Measurements from ENCODE around the gene TCAIM. TPM values are rescaled to one million over a fixed set of nuclear protein-coding genes. Genes with fewer than 3 reads are reported as not detected.

Gene TCAIM
- total RNA-seq, 1 experiment from 2014 or later: 18.3 TPM

GRCh38 chr3:44437800-44438199 is 99.2 kb downstream of the TCAIM start:
- Histone ChIP-seq H3K27me3 (no peaks in the 10 kb centered on the region), H3K4me1 (no peaks in the 10 kb centered on the region), H3K9me3 (replicated peaks) (no peaks in the 10 kb centered on the region), H3K27ac (no peak overlapping the region), H3K36me3 (peaks cover 4% of the 10 kb centered on the region), H3K4me3 (no peak overlapping the region)
- DNase-seq: no peak

- no peak overlapping the region for H3K27ac ChIP-seq
- no peaks in the 10 kb centered on the region for H3K27me3 ChIP-seq
- H3K36me3 ChIP-seq: peaks cover 10% of the 10 kb centered on the region
- no peaks in the 10 kb centered on the region for H3K4me1 ChIP-seq
- H3K9me3 ChIP-seq (replicated peaks): no peaks in the 10 kb centered on the region
- no peak overlapping the region for H3K4me3 ChIP-seq
- no peak for DNase-seq
Measured at GRCh38 chr3:44439499-44440295, 101.1 kb downstream of the TCAIM start.

- no peak for DNase-seq
- Histone ChIP-seq H3K9me3 (replicated peaks) (no peaks in the 10 kb centered on the region), H3K27me3 (no peaks in the 10 kb centered on the region), H3K27ac (no peak overlapping the region), H3K4me1 (no peaks in the 10 kb centered on the region), H3K36me3 (peaks cover 31% of the 10 kb centered on the region), H3K4me3 (no peak overlapping the region)
Measured at GRCh38 chr3:44442596-44443309, 104.2 kb downstream of the TCAIM start.

GRCh38 chr3:44444437-44444836 is 105.9 kb downstream of the TCAIM start:
- peaks cover 48% of the 10 kb centered on the region for H3K36me3 ChIP-seq

GRCh38 chr3:44444896-44445691 is 106.5 kb downstream of the TCAIM start:
- no peak for DNase-seq
- H3K4me1 ChIP-seq: no peaks in the 10 kb centered on the region
- H3K27me3 ChIP-seq: no peaks in the 10 kb centered on the region
- H3K4me3 ChIP-seq: no peak overlapping the region
- peaks cover 54% of the 10 kb centered on the region for H3K36me3 ChIP-seq
- no peak overlapping the region for H3K27ac ChIP-seq
- no peaks in the 10 kb centered on the region for H3K9me3 ChIP-seq (replicated peaks)

More at GRCh38 chr3:44444437-44444836, 105.9 kb downstream of the TCAIM start:
- no peaks in the 10 kb centered on the region for H3K27me3 ChIP-seq
- no peak overlapping the region for H3K27ac ChIP-seq
- DNase-seq: no peak
- no peak overlapping the region for H3K4me3 ChIP-seq
- H3K9me3 ChIP-seq (replicated peaks): no peaks in the 10 kb centered on the region
- no peaks in the 10 kb centered on the region for H3K4me1 ChIP-seq

GRCh38 chr3:44445786-44446185 is 107.2 kb downstream of the TCAIM start:
- no peaks in the 10 kb centered on the region for H3K27me3 ChIP-seq
- peaks cover 61% of the 10 kb centered on the region for H3K36me3 ChIP-seq
- H3K4me3 ChIP-seq: no peak overlapping the region
- no peaks in the 10 kb centered on the region for H3K9me3 ChIP-seq (replicated peaks)
- no peak for DNase-seq
- no peak overlapping the region for H3K27ac ChIP-seq
- H3K4me1 ChIP-seq: no peaks in the 10 kb centered on the region

- Histone ChIP-seq H3K4me3 (no peak overlapping the region), H3K27me3 (no peaks in the 10 kb centered on the region), H3K9me3 (replicated peaks) (no peaks in the 10 kb centered on the region), H3K27ac (no peak overlapping the region), H3K4me1 (no peaks in the 10 kb centered on the region), H3K36me3 (peaks cover 70% of the 10 kb centered on the region)
- no peak for DNase-seq
Measured at GRCh38 chr3:44446929-44447328, 108.4 kb downstream of the TCAIM start.

GRCh38 chr3:44451441-44451840 is 112.9 kb downstream of the TCAIM start:
- H3K4me1 ChIP-seq: no peaks in the 10 kb centered on the region
- H3K4me3 ChIP-seq: no peak overlapping the region
- H3K9me3 ChIP-seq (replicated peaks): no peaks in the 10 kb centered on the region
- H3K27me3 ChIP-seq: no peaks in the 10 kb centered on the region
- H3K27ac ChIP-seq: no peak overlapping the region
- no peak for DNase-seq
- H3K36me3 ChIP-seq: peaks cover 81% of the 10 kb centered on the region

- Histone ChIP-seq H3K4me3 (no peak overlapping the region), H3K4me1 (no peaks in the 10 kb centered on the region), H3K9me3 (replicated peaks) (no peaks in the 10 kb centered on the region), H3K27me3 (no peaks in the 10 kb centered on the region), H3K27ac (no peak overlapping the region), H3K36me3 (peaks cover 77% of the 10 kb centered on the region)
- DNase-seq: no peak
Measured at GRCh38 chr3:44454258-44454657, 115.7 kb downstream of the TCAIM start.

- no peaks in the 10 kb centered on the region for H3K27me3 ChIP-seq
- H3K4me3 ChIP-seq: no peak overlapping the region
- DNase-seq: no peak
- no peak overlapping the region for H3K27ac ChIP-seq
- H3K36me3 ChIP-seq: peaks cover 67% of the 10 kb centered on the region
- H3K9me3 ChIP-seq (replicated peaks): no peaks in the 10 kb centered on the region
- H3K4me1 ChIP-seq: no peaks in the 10 kb centered on the region
Measured at GRCh38 chr3:44455318-44455717, 116.8 kb downstream of the TCAIM start.

Other genes starting within 250 kb of the TCAIM start
- 0.10 and 0.12 TPM in 2 replicates for gene TOPAZ1, start 96.9 kb upstream of the TCAIM start, total RNA-seq (2014; rRNA removed; shearing (Covaris generic))
- 11.1 and 13.4 TPM in 2 replicates for gene ZNF445, start 138.9 kb downstream of the TCAIM start, total RNA-seq (2014; rRNA removed; shearing (Covaris generic))
- gene ZKSCAN7, start 216.4 kb downstream of the TCAIM start, total RNA-seq (2014; rRNA removed; shearing (Covaris generic)): 6.2 and 6.6 TPM in 2 replicates
- gene ZNF660, start 246.2 kb downstream of the TCAIM start, total RNA-seq (2014; rRNA removed; shearing (Covaris generic)): 6.5 and 8.3 TPM in 2 replicates

Measured in SJCRH30 (cell line).